ENCODE results near the gene ITLN2.

- TF ChIP-seq CTCF (conservative IDR thresholded peaks at IDR 0.05; ENCODE audit: low read depth in 2 of 2) = no peak
- no peak for TF ChIP-seq POLR2AphosphoS5 (IDR thresholded peaks at IDR 0.05; ENCODE audit: low read depth)
- TF ChIP-seq EZH2phosphoT487 (IDR thresholded peaks at IDR 0.05; ENCODE audit: unreplicated experiment) = no peak
- TF ChIP-seq ZNF462 (CRISPR knock-in tag; IDR thresholded peaks at IDR 0.05) = no peak
- TF ChIP-seq REST (IDR thresholded peaks at IDR 0.05; ENCODE audit: unreplicated experiment) = no peak
These were observed 17.0 kb upstream of the ITLN2 start for GRCh38 chr1:160971618-160972056.
